Measurements from ENCODE around the gene BORCS8. TPM values are rescaled to one million over a fixed set of nuclear protein-coding genes. Genes with fewer than 3 reads are reported as not detected.
"Not testable (repeated sequence)": the region's sequence is repeated elsewhere in the genome, so short reads cannot be mapped to it uniquely, and the experiment has no call there.

BORCS8 gene
- total and polyA plus RNA-seq, 2 experiments from 2014 or later, result 9.7 to 23.1 TPM

DNA sequence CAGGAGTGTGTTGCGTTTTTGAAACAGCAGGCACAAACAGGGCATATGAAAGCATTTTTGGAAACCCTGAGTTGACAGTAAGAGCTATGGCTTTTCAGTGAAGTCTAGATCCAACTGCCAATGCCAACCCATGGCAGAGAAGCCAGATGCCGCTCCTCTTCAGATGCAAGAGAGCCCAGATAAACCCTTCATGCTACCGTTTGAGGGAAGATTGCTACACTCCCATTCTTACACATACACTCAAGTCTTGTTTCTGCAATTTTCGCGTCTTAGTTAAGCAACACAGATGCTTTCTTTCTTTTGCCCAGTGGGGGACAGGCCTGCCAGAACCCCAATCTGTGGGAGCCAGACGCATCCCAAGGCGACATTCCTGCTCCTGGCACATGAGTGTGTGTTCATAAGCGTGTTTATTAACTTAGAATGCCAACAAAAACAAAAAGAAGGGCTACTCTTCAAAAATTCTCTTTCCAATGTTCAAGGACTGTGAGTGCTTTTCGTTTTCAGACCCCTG, 10.4 kb downstream of the BORCS8 start:
- Histone ChIP-seq H3F3A (ENCODE audit: insufficient read depth) (no peaks in the 10 kb centered on the region), H3K4me3 (no peak overlapping the region), H3K9me3 (ENCODE audit: low read depth) (no peaks in the 10 kb centered on the region), H3K79me2 (ENCODE audit: insufficient read depth) (0 out of 2 replicates have a peak, but pooled peaks cover 9% of the 10 kb centered on the region), H3K4me2 (ENCODE audit: unreplicated experiment) (no peak overlapping the region), H3K9ac (no peak overlapping the region), H3K4me1 (ENCODE audit: insufficient read depth) (no peaks in the 10 kb centered on the region), H2AFZ (no peak overlapping the region), H3K9me2 (ENCODE audit: insufficient read depth) (no peaks in the 10 kb centered on the region), H3K27ac (no peak overlapping the region), H3K36me3 (ENCODE audit: low read depth) (peaks cover 6% of the 10 kb centered on the region; the same call in 1 of the 2 replicates), H3K27me3 (replicated peaks; ENCODE audit: insufficient read depth) (no peaks in the 10 kb centered on the region), H4K20me1 (ENCODE audit: insufficient read depth) (no peaks in the 10 kb centered on the region)
- 90 to 92% methylated on average over 9 of the region's 9 CpGs for WGBS, 2 experiments (ENCODE audit: low coverage in 1 of 2, low lambda C conversion rate in 2 of 2, missing lambda C conversion rate in 2 of 2)
- TF ChIP-seq EZH2phosphoT487 (IDR thresholded peaks at IDR 0.05; ENCODE audit: insufficient read depth, low read depth) (no peak), EZH2 (IDR thresholded peaks at IDR 0.05; ENCODE audit: insufficient read depth, poor library complexity, severe bottlenecking) (no peak)
- in situ Hi-C loops (cut with MboI), result no loop called here
- DNase-seq, result no peak

DNA sequence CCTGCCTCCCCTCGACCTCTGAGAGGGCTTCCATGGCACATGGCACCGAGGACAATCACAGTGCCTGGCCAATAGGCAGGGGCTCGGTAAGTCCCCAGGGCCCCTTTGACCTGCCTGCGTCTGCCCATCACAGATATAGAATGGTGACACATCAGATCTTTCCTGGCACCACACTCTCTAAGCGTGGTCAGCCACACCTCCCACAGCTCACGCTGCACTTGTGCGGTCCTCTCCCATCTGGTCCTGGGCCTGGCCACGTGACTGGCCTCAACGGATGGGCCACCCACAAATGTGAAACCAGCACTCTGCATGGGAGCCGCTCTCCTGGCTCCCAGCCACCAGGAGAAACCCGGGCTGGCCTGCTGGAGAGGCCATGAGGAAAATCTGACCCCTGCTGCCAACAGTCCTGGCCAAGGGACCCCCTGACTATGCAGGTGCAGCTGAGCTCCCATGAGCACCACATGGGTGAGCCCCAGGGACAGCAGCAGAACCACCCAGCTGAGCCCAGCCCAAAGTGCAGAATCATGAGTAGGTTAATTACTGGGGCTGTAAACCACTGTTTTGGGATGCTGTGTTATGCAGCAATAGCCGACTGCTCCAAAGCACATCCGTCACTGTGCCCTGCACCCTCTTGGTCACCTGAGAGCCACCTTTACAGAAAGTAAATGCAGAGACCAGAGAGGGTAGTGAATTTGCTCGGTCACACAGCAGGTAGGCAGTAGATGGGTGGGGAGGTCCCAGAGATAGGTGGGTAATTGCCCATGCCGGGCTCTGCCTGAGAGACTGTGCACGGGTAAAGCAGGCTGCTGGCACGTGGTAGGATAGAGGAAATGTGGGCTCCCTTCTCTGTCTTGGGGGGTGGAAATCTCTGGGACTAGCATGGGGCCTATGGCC, 12.2 kb downstream of the BORCS8 start:
- no peaks in the 10 kb centered on the region for H3K4me1 ChIP-seq (ENCODE audit: insufficient read depth)
- H4K20me1 ChIP-seq (ENCODE audit: insufficient read depth), result no peaks in the 10 kb centered on the region
- no peaks in the 10 kb centered on the region for H3K27me3 ChIP-seq (replicated peaks; ENCODE audit: insufficient read depth)
- no peak overlapping the region for H3K4me2 ChIP-seq (ENCODE audit: unreplicated experiment)
- H3K9me3 ChIP-seq (ENCODE audit: low read depth), result no peaks in the 10 kb centered on the region
- WGBS, 2 experiments (ENCODE audit: low coverage in 1 of 2, low lambda C conversion rate in 2 of 2, missing lambda C conversion rate in 2 of 2), result 86 to 87% methylated on average over 17 of the region's 17 CpGs
- in situ Hi-C loops (cut with MboI), result no loop called here
- peaks cover 4% of the 10 kb centered on the region; the same call in 1 of the 2 replicates for H3K36me3 ChIP-seq (ENCODE audit: low read depth)
- DNase-seq, result no peak
- no peak overlapping the region for H3K4me3 ChIP-seq
- no peak overlapping the region for H3K9ac ChIP-seq
- no peaks in the 10 kb centered on the region for H3K9me2 ChIP-seq (ENCODE audit: insufficient read depth)
- no peaks in the 10 kb centered on the region for H3F3A ChIP-seq (ENCODE audit: insufficient read depth)
- H2AFZ ChIP-seq, result no peak overlapping the region
- TF ChIP-seq EZH2 (IDR thresholded peaks at IDR 0.05; ENCODE audit: insufficient read depth, poor library complexity, severe bottlenecking), result no peak
- TF ChIP-seq EZH2phosphoT487 (IDR thresholded peaks at IDR 0.05; ENCODE audit: insufficient read depth, low read depth), result no peak
- H3K27ac ChIP-seq, result no peak overlapping the region
- no peaks in the 10 kb centered on the region for H3K79me2 ChIP-seq (ENCODE audit: insufficient read depth)

DNA sequence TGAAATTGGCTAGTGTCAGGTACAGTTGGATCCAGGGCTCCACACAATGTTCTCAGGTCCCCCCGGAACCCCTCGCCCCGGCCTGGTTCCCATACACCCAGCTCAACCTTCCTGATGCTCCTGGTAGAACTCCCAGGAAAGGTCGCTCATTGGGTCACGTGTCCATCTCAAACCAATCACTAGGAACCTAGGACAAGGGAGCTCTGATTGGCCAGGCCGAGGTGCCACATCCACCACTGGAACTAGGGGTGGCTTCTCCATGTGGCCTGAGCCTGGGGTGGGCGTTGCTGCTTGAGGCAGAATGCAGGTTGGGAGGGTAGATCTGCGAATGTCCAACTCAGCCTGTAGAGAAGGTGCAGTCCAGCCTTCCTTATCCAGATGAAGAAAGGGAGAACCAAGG, 15.0 kb downstream of the BORCS8 start:
- peak; percentile 20 for DNase-seq
- no peaks in the 10 kb centered on the region for H3K4me1 ChIP-seq (ENCODE audit: insufficient read depth)
- H3K36me3 ChIP-seq (ENCODE audit: low read depth), result peaks cover 4% of the 10 kb centered on the region; the same call in 1 of the 2 replicates
- no peak overlapping the region for H3K4me3 ChIP-seq
- 71 to 74% methylated on average over 8 of the region's 8 CpGs for WGBS, 2 experiments (ENCODE audit: low coverage in 1 of 2, low lambda C conversion rate in 2 of 2, missing lambda C conversion rate in 2 of 2)
- H3K27me3 ChIP-seq (replicated peaks; ENCODE audit: insufficient read depth), result no peaks in the 10 kb centered on the region
- H4K20me1 ChIP-seq (ENCODE audit: insufficient read depth), result no peaks in the 10 kb centered on the region
- H3K27ac ChIP-seq, result no peak overlapping the region
- no peak overlapping the region for H3K4me2 ChIP-seq (ENCODE audit: unreplicated experiment)
- in situ Hi-C loops (cut with MboI), result no loop called here
- no peak overlapping the region for H3K9ac ChIP-seq
- no peak overlapping the region for H2AFZ ChIP-seq
- no peaks in the 10 kb centered on the region for H3K9me2 ChIP-seq (ENCODE audit: insufficient read depth)
- TF ChIP-seq EZH2phosphoT487 (IDR thresholded peaks at IDR 0.05; ENCODE audit: insufficient read depth, low read depth), result no peak
- no peak for TF ChIP-seq EZH2 (IDR thresholded peaks at IDR 0.05; ENCODE audit: insufficient read depth, poor library complexity, severe bottlenecking)
- H3F3A ChIP-seq (ENCODE audit: insufficient read depth), result no peaks in the 10 kb centered on the region
- no peaks in the 10 kb centered on the region for H3K9me3 ChIP-seq (ENCODE audit: low read depth)
- H3K79me2 ChIP-seq (ENCODE audit: insufficient read depth), result no peaks in the 10 kb centered on the region

DNA sequence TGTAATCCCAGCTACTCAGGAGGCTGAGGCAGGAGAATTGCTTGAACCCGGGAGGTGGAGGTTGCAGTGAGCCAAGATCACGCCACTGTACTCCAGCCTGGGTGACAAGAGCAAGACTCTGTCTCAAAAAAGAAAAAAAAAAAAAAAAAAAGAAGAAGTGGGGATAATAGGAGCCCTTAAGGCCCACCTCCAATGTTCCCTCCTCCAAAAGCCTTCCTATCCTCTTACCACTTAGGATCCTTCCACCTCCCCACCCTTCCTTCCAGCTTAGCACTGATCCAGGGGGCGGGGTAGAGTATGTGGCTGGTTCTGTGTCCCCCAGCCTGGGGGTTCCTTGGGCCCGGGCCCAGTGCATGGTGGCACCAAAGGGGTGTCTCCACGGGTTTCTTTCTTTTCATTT, 18.7 kb downstream of the BORCS8 start:
- H3F3A ChIP-seq (ENCODE audit: insufficient read depth); H3K9me2 ChIP-seq (ENCODE audit: insufficient read depth); H3K4me1 ChIP-seq (ENCODE audit: insufficient read depth); H3K9ac ChIP-seq; in situ Hi-C loops (cut with MboI); H3K4me2 ChIP-seq (ENCODE audit: unreplicated experiment); H3K27ac ChIP-seq; H3K9me3 ChIP-seq (ENCODE audit: low read depth); H3K27me3 ChIP-seq (replicated peaks; ENCODE audit: insufficient read depth); H3K4me3 ChIP-seq; H3K79me2 ChIP-seq (ENCODE audit: insufficient read depth); H3K36me3 ChIP-seq (ENCODE audit: low read depth); DNase-seq; H4K20me1 ChIP-seq (ENCODE audit: insufficient read depth); H2AFZ ChIP-seq: not testable (repeated sequence)
- 75 to 78% methylated on average over 5 of the region's 5 CpGs for WGBS, 2 experiments (ENCODE audit: low coverage in 1 of 2, low lambda C conversion rate in 2 of 2, missing lambda C conversion rate in 2 of 2)

Measured in GM23248 (cell line).